Vagina (tissue), 2 donors: ENCODE measurements around the gene CD109.

ENCODE experiments used
- CTCF ChIP-seq, 3 experiments: fragments of 450-650 bp in 2 of 3; fragments of 200-600 bp in 1 of 3; sonication (generic) in 1 of 3; IDR thresholded peaks; one replicate each; pipeline ENCODE4 v1.5.1; 2017 to 2019; ENCODE audit warnings: antibody characterized with exemption in 3 of 3, mild to moderate bottlenecking in 2 of 3, moderate library complexity in 2 of 3
- POLR2A ChIP-seq, 2 donors: fragments of 450-650 bp; IDR thresholded peaks; one replicate each; pipeline ENCODE4 v1.6.1; 2017; ENCODE audit warnings: antibody characterized with exemption in 2 of 2, mild to moderate bottlenecking in 2 of 2, moderate library complexity in 2 of 2
- POLR2AphosphoS5 ChIP-seq, 2 donors: sonication (generic); formaldehyde crosslinking; IDR thresholded peaks; one replicate each; pipeline ENCODE4 v1.9.0; 2017; ENCODE audit warnings: antibody characterized with exemption in 2 of 2, mild to moderate bottlenecking in 2 of 2, low read depth in 1 of 2; ENCODE audit not compliant: insufficient read depth in 1 of 2

GRCh38 chr6:73727114-73727513 lies 31.1 kb downstream of the CD109 start:
- no peak for TF ChIP-seq CTCF (IDR thresholded peaks at IDR 0.05)
- TF ChIP-seq POLR2A (IDR thresholded peaks at IDR 0.05): no peak
- no peak for TF ChIP-seq POLR2AphosphoS5 (IDR thresholded peaks at IDR 0.05; ENCODE audit: insufficient read depth in 1 of 2, low read depth in 1 of 2)
